ENCODE measurements around the gene ACP1. TPM values are rescaled to one million over a fixed set of nuclear protein-coding genes. Genes with fewer than 3 reads are reported as not detected.

ACP1 gene
- total RNA-seq, 6 donors from 2014 or later = 34.7 to 113 (median 73.7) TPM

- peaks cover 25 to 33% (median 27%) of the 10 kb centered on the region in 4 donors for H3K4me1 ChIP-seq
- 88 to 89% methylated on average over 13 of the region's 13 CpGs for WGBS, 2 donors
- H3K4me3 ChIP-seq = no peak overlapping the region
- ATAC-seq (ENCODE audit: low FRiP score in 2 of 2) (no peak), DNase-seq (no peak)
- peaks cover 0 to 17% (median 9%) of the 10 kb centered on the region in 4 donors for H3K27me3 ChIP-seq
- H3K36me3 ChIP-seq = peaks cover 0 to 24% (median 15%) of the 10 kb centered on the region in 4 donors
- H3K27ac ChIP-seq = no peak overlapping the region
- no peaks in the 10 kb centered on the region for H3K9me3 ChIP-seq
- no peak for TF ChIP-seq CTCF (IDR thresholded peaks at IDR 0.05)
- no peak for TF ChIP-seq POLR2A (IDR thresholded peaks at IDR 0.05)
Measured at GRCh38 chr2:284896-285492, 20.2 kb downstream of the ACP1 start.

GRCh38 chr2:285531-285930, 20.8 kb downstream of the ACP1 start:
- peaks cover 0 to 17% (median 9%) of the 10 kb centered on the region in 4 donors for H3K27me3 ChIP-seq
- peaks cover 25 to 37% (median 28%) of the 10 kb centered on the region in 4 donors for H3K4me1 ChIP-seq
- H3K4me3 ChIP-seq = peak overlapping the region in 1 of 4 donors; percentile 3
- WGBS, 2 donors = 77 to 81% methylated on average over 1 of the region's 1 CpG
- no peak overlapping the region for H3K27ac ChIP-seq
- H3K36me3 ChIP-seq = peaks cover 0 to 19% (median 13%) of the 10 kb centered on the region in 4 donors
- DNase-seq (no peak), ATAC-seq (ENCODE audit: low FRiP score in 2 of 2) (no peak)
- no peak for TF ChIP-seq CTCF (IDR thresholded peaks at IDR 0.05)
- TF ChIP-seq POLR2AphosphoS5 (IDR thresholded peaks at IDR 0.05) = no peak
- no peak for TF ChIP-seq POLR2A (IDR thresholded peaks at IDR 0.05)
- no peak for TF ChIP-seq EP300 (IDR thresholded peaks at IDR 0.05)
- H3K9me3 ChIP-seq = no peaks in the 10 kb centered on the region

GRCh38 chr2:286035-286434, 21.3 kb downstream of the ACP1 start:
- Histone ChIP-seq H3K36me3 (peaks cover 0 to 14% (median 13%) of the 10 kb centered on the region in 4 donors), H3K4me1 (peaks cover 25 to 37% (median 28%) of the 10 kb centered on the region in 4 donors), H3K9me3 (no peaks in the 10 kb centered on the region), H3K4me3 (peak overlapping the region in 1 of 4 donors; percentile 3), H3K27me3 (peaks cover 0 to 17% (median 9%) of the 10 kb centered on the region in 4 donors), H3K27ac (no peak overlapping the region)
- DNase-seq (no peak), ATAC-seq (ENCODE audit: low FRiP score in 2 of 2) (no peak)
- no peak for TF ChIP-seq EP300 (IDR thresholded peaks at IDR 0.05)
- TF ChIP-seq CTCF (IDR thresholded peaks at IDR 0.05) = no peak
- no peak for TF ChIP-seq POLR2AphosphoS5 (IDR thresholded peaks at IDR 0.05)
- TF ChIP-seq POLR2A (IDR thresholded peaks at IDR 0.05) = no peak
- WGBS, 2 donors = 89 to 91% methylated on average over 6 of the region's 6 CpGs

- Histone ChIP-seq H3K4me1 (peaks cover 25 to 37% (median 28%) of the 10 kb centered on the region in 4 donors), H3K4me3 (peak overlapping the region in 3 of 4 donors; percentile 58 to 74 (median 65))
Measured at GRCh38 chr2:286774-287392, 22.1 kb downstream of the ACP1 start.

More at GRCh38 chr2:286774-287392, 22.1 kb downstream of the ACP1 start:
- Histone ChIP-seq H3K27me3 (peaks cover 0 to 17% (median 9%) of the 10 kb centered on the region in 4 donors), H3K36me3 (peaks cover 0 to 7% (median 5%) of the 10 kb centered on the region in 4 donors), H3K9me3 (no peaks in the 10 kb centered on the region), H3K27ac (no peak overlapping the region)
- no peak for TF ChIP-seq EP300 (IDR thresholded peaks at IDR 0.05)
- no peak for TF ChIP-seq POLR2AphosphoS5 (IDR thresholded peaks at IDR 0.05)
- TF ChIP-seq CTCF (IDR thresholded peaks at IDR 0.05) = no peak
- no peak for TF ChIP-seq POLR2A (IDR thresholded peaks at IDR 0.05)
- no peak for ATAC-seq (ENCODE audit: low FRiP score in 2 of 2)
- no peak for DNase-seq
- 29 to 32% methylated on average over 20 of the region's 20 CpGs for WGBS, 2 donors

Measured in upper lobe of left lung (tissue), 6 donors.